Posterior cingulate gyrus (tissue), 11 donors: ENCODE measurements around the gene CCDC74A.
"Not testable (repeated sequence)": the region's sequence is repeated elsewhere in the genome, so short reads cannot be mapped to it uniquely, and the experiment has no call there.

Experiments used
- DNase-seq, 10 donors: peaks; one replicate each; pipeline versions ENCODE4 v3.0.0 to v3.0.0-alpha.2; 2020 to 2021; ENCODE audit warnings: mixed read lengths in 3 of 10
- intact Hi-C: fragments of 100-400 bp; cut with DNase I; formaldehyde crosslinking; loops from one replicate; pipeline ENCODE4 v1.15.1; 2023

The CCDC74A gene

GRCh38 chr2:131521961-131522781, 5.5 kb upstream of the CCDC74A start:
- intact Hi-C loops, result no loop called here
- peak in 1 of 10 donors; percentile 70 for DNase-seq

GRCh38 chr2:131525256-131525655, 2.4 kb upstream of the CCDC74A start:
- peak in 2 of 10 donors; percentile 11 to 12 for DNase-seq
- intact Hi-C loops, result not testable (repeated sequence)

GRCh38 chr2:131528981-131529863, 1.5 kb downstream of the CCDC74A start:
- intact Hi-C loops, result not testable (repeated sequence)
- DNase-seq, result peak in 2 of 10 donors; percentile 6 to 80

GRCh38 chr2:131529864-131530445, 2.3 kb downstream of the CCDC74A start:
- intact Hi-C loops, result not testable (repeated sequence)
- DNase-seq, result peak in 1 of 10 donors; percentile 49

GRCh38 chr2:131530626-131531344, 3.1 kb downstream of the CCDC74A start:
- intact Hi-C loops, result not testable (repeated sequence)
- peak in 1 of 10 donors; percentile 77 for DNase-seq

- peak in 1 of 10 donors; percentile 40 for DNase-seq
- intact Hi-C loops, result not testable (repeated sequence)
Measured at GRCh38 chr2:131531547-131532185, 4.0 kb downstream of the CCDC74A start.

GRCh38 chr2:131532723-131533608, 5.3 kb downstream of the CCDC74A start:
- peak in 1 of 10 donors; percentile 85 for DNase-seq
- intact Hi-C loops, result not testable (repeated sequence)

GRCh38 chr2:131533609-131534316, 6.1 kb downstream of the CCDC74A start:
- peak in 1 of 10 donors; percentile 74 for DNase-seq
- intact Hi-C loops, result not testable (repeated sequence)

GRCh38 chr2:131534317-131534672, 6.6 kb downstream of the CCDC74A start:
- intact Hi-C loops, result not testable (repeated sequence)
- peak in 1 of 10 donors; percentile 45 for DNase-seq

- intact Hi-C loops, result not testable (repeated sequence)
- peak in 1 of 10 donors; percentile 41 for DNase-seq
Measured at GRCh38 chr2:131534965-131535364, 7.3 kb downstream of the CCDC74A start.

GRCh38 chr2:131535526-131535925, 7.8 kb downstream of the CCDC74A start:
- DNase-seq, result no peak
- intact Hi-C loops, result no loop called here

GRCh38 chr2:131535951-131536826, 8.5 kb downstream of the CCDC74A start:
- intact Hi-C loops, DNase-seq: not testable (repeated sequence)

- DNase-seq, result peak in 1 of 10 donors; percentile 76
- intact Hi-C loops, result not testable (repeated sequence)
Measured at GRCh38 chr2:131536841-131537240, 9.2 kb downstream of the CCDC74A start.

- DNase-seq, intact Hi-C loops: not testable (repeated sequence)
Measured at GRCh38 chr2:131538856-131539255, 11.2 kb downstream of the CCDC74A start.

GRCh38 chr2:131542438-131543384, 15.0 kb downstream of the CCDC74A start:
- no peak for DNase-seq
- intact Hi-C loops, result no loop called here

GRCh38 chr2:131543385-131543891, 15.8 kb downstream of the CCDC74A start:
- intact Hi-C loops, result no loop called here
- DNase-seq, result no peak
